Right lobe of liver (tissue), 4 donors: ENCODE measurements around the gene BRMS1.

ENCODE experiments used
- CTCF ChIP-seq, 4 donors: fragments of 200-600 bp in 3 of 4; fragments of 450-650 bp in 1 of 4; IDR thresholded peaks; one replicate each; pipeline versions ENCODE4 v1.5.1 to v1.8.0; 2016 to 2022; ENCODE audit warnings: antibody characterized with exemption in 4 of 4, mild to moderate bottlenecking in 2 of 4
- POLR2A ChIP-seq: fragments of 450-650 bp; IDR thresholded peaks from one replicate; pipeline ENCODE4 v1.6.1; 2017; ENCODE audit warnings: antibody characterized with exemption, mild to moderate bottlenecking
- donor health status: DM: no; HTN: no; CAD: no.
- donor health status: DM: no; HTN: no; CAD: no.
- donor health status: DM: no; HTN: yes; CAD: no.

GRCh38 chr11:66371627-66372415 is 26.9 kb upstream of the BRMS1 start, which contains the start of gene SLC29A2:
- TF ChIP-seq CTCF (IDR thresholded peaks at IDR 0.05), result no peak
- TF ChIP-seq POLR2A, result peak; percentile 22
